Stimulated activated CD8-positive, alpha-beta memory T cell treated with anti-CD3 and anti-CD28 coated beads, Interleukin-2, amount 100 ng/mL, for 1 hour (primary cell): ENCODE results near the gene CACNA2D3.

Source experiments
- DNase-seq, 2 donors: peaks; one replicate each; pipeline ENCODE4 v3.0.0-alpha.2; 2020; ENCODE audit warnings: low read depth in 2 of 2

CACNA2D3 gene

GRCh38 chr3:54915181-54915580, 792.8 kb downstream of the CACNA2D3 start:
- no peak for DNase-seq

GRCh38 chr3:54915976-54916375, 793.6 kb downstream of the CACNA2D3 start:
- DNase-seq: no peak

DNA sequence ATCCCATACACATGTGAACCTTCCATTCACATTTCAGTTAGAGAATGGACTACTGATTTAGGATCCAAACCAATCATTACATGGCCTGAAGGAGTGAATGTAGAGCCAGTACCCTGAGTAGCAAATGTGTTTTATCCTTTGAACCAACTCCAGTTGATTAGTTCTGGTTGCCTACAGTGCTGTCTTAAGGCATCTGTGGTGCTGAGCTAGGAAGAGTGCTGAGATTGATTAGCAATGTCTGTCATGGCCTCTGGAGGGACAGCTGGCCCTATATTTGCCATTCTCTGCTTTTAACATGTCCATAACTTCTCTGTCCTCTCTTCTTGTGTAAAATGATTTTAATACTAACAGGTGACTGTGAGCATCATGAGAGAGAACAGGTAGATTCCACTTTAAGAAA, 794.4 kb downstream of the CACNA2D3 start:
- no peak for DNase-seq

- no peak for DNase-seq
Measured at GRCh38 chr3:54917174-54917573, 794.8 kb downstream of the CACNA2D3 start.

- DNase-seq: no peak
Measured at GRCh38 chr3:54917862-54918261, 795.5 kb downstream of the CACNA2D3 start.

DNA sequence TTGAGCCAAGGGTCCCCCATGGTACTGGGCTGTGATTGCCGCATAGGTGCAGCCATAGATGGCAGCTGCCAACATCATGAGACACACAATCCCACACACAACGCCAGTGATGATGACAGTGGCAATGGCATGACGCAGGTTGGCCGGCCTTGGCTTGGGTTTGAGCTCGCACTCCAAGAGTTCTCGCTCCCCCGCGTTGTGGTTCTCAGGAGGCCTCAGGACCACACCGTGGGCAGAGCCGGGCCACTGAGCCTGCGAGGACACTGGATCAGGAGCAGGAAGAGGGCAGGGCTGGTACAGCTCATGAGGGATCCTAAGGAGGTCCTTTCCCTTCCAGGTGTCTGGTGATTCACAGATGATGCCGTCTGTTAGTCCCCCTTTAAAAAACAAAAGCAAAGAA, 796.2 kb downstream of the CACNA2D3 start:
- DNase-seq: no peak

DNA sequence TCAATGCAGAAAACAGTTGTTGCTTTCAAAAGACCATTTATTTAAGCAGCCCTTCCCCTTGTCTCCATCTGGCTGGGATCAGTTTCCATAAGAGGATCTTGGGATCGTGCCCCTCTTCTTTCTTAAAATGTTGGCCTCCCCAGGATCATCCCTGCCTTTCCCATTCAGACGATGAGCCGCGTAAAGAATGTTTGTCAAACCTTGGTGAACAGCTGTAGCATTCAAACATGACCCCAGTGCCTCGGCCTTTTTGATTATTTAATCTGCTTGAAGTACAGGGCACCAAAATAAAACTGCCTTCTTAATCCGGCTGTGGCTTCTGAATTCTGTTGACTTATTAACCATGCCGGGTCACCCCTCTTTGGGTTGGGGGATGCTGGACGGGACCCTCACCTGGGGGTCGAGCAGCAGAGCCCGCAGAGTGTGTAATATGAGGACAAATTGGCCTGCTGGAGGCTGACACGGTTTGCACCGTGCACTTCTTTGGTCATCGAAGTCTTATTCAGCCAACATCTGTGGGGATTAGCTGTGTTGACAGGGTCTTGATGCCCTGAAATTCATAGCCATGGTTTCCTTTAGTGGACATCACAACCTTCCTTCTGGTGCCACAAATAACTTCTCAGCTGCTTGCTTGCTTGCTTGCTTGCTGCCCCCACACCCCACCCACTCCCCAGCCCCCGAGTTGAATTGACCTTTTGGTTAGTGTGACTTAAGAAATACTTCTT, 805.9 kb downstream of the CACNA2D3 start, which contains the start of gene LRTM1:
Gene LRTM1, minus strand, starts transcription at position 14 of the 725 bp plus-strand sequence. CDS start 148 bp downstream, outside the sequence.
- DNase-seq: no peak

DNA sequence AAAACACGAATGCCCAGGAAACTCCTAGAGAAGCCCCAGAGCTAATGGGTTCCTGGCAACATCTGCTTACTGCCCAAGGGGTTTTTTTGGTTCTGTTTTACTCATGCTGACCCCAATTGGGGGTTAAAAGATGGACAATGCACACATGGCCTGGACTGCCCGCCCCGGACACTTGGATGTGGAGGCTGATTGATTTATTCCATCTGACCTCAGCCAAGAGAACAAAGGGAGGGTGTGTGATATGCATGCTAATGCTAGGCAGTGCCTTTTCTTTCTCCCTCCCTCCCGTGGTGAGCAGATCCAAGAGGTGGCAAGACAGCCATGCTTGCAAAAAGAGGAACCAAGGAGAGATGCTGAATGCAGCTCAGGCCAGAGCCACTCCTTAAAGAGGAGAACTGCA, 808.8 kb downstream of the CACNA2D3 start:
- no peak for DNase-seq

- DNase-seq: no peak
Measured at GRCh38 chr3:54932606-54933005, 810.3 kb downstream of the CACNA2D3 start.

DNA sequence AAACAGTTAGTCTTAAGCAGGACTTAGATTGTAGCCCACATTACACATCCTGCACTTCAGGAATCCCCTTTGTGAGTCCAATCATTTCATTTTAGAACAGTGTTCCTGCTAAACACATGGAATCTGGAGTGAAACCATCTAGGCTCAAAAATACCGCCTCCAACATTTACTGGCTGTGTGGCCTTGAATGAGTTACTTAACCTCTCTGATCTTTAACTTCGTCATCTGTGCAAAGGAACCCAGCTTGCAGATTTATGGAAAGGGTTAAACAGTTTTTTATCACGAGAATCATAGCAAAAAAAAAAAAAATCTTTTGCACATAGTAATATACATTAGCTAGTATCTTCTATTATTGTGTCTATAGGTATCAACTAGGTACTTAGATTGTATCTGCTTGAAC, 813.5 kb downstream of the CACNA2D3 start:
- no peak for DNase-seq

GRCh38 chr3:54936561-54936960, 814.2 kb downstream of the CACNA2D3 start:
- DNase-seq: no peak

- DNase-seq: no peak
Measured at GRCh38 chr3:54939557-54940300, 817.4 kb downstream of the CACNA2D3 start.

- DNase-seq: no peak
Measured at GRCh38 chr3:54940971-54941370, 818.6 kb downstream of the CACNA2D3 start.

DNA sequence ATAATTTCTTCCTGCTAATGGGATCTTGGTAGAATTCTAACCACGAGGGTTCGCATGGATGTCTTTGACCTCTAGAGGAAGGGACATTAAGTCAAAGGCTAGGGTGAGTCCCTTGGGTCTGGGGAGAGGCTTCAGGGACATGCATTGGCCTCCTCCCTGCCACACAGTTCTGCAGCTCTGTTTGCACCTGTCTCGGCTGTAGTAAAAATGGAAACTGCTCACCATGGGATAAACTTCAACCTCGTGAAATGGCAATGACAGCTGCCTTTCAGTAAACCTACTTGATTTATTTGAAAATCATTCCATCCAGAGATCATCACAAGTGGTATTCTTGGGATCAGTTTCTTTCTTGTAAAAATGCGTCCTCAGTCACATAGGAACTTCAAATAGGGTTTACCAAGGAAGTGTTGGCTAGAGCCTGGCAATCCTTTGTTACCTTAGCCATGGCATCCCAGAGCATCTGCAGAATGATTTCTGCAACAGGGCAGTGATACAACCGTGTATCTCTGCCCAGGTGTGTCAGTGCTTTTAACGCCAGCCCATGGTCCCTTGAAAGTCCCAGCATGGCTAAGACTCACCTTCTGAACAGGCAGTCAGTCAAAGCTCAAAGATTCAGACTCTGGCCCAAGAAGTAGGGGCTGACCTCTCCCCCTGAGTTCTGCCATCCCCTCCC, 819.5 kb downstream of the CACNA2D3 start:
- no peak for DNase-seq

- no peak for DNase-seq
Measured at GRCh38 chr3:54949491-54950044, 827.2 kb downstream of the CACNA2D3 start.

- no peak for DNase-seq
Measured at GRCh38 chr3:54950391-54951003, 828.1 kb downstream of the CACNA2D3 start.

GRCh38 chr3:54951405-54951804, 829.1 kb downstream of the CACNA2D3 start:
- DNase-seq: no peak

DNA sequence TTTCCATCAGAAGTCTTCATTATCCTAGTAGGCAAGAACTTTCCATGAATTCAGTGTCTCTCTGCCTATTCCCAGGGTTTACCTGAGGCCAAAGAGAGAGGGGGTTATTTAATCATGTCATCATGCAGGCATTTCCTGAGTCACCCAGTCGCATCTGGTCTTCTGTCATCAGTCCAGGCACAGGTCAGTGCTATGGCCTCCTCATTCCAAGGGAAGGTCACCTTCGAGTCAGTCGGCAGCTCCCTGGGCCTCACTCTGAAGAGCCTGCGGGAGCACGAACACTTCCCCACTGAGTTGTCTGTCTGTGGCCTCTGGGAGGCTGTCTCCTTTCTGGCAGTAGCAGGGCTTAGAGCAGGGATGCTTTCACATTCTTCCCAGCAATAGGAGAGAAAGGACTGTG, 831.7 kb downstream of the CACNA2D3 start:
- DNase-seq: no peak

DNA sequence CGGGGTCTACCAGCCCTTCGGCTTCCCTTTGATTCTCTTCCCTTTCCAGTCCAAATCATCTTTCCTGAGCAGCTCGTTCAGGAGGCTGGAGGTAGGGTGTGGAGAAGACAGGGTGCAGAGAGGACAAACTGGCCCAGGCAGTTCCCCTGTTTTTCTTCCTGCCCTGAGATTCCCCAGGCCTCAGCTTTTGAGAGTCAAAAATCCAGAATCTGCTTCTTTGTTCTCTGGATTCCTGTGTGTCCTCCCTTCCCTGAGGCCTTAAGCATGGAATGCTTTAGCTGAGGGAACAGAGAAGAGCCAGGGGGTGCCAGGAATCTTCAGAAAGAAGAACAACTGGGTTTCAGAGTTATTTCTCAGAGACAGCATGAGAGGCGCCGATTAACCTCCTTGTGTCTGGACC, 832.2 kb downstream of the CACNA2D3 start:
- no peak for DNase-seq

DNA sequence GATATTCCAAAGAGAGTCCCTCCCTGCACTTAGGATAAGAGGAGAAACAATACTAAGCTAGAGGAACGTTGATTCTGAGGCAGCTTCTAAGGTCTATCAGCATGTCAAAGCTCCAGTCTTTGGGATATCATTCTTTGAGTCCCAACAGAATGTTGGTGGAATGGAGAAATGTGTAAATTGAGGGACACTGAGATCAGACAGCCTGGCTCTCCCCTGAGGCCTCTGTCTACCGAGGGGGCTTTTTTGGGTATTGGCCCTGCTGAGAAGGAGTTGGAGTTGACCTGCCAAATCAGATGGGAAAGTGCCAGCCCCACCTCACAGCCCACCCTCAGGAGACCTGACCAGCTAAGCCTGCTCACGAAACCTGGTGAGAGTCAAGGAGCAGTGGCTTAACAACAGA, 833.1 kb downstream of the CACNA2D3 start:
- DNase-seq: no peak

DNA sequence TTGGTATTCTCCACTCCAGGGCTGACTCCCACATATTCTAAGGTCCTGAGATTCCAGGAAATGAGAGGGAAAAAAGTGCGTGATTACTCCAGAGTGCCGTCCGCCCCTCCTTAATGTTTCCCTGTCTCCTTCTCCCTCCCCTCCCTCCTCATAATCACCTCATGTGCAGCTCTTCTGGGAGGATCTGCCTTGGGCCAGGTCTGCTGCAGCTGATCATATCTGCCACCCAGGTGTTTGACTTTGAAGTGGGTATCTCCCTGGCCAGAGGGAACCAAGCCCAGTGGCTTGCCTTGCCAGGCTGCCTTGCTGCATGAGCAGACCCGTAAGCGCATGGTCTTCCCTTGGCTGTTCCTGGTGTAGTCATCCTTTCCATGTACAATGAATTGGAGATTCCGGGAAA, 833.6 kb downstream of the CACNA2D3 start:
- DNase-seq: no peak

GRCh38 chr3:54957711-54958110, 835.4 kb downstream of the CACNA2D3 start:
- DNase-seq: no peak
